ENCODE data around the gene GJD3. TPM values are rescaled to one million over a fixed set of nuclear protein-coding genes. Genes with fewer than 3 reads are reported as not detected.

GJD3 gene
- total and polyA plus RNA-seq, 9 of the 15 experiments (the other 6 are each of a cell fraction or from before 2014, with no cell fraction given) = 0.17 to 0.38 TPM; not detected in 7

DNA sequence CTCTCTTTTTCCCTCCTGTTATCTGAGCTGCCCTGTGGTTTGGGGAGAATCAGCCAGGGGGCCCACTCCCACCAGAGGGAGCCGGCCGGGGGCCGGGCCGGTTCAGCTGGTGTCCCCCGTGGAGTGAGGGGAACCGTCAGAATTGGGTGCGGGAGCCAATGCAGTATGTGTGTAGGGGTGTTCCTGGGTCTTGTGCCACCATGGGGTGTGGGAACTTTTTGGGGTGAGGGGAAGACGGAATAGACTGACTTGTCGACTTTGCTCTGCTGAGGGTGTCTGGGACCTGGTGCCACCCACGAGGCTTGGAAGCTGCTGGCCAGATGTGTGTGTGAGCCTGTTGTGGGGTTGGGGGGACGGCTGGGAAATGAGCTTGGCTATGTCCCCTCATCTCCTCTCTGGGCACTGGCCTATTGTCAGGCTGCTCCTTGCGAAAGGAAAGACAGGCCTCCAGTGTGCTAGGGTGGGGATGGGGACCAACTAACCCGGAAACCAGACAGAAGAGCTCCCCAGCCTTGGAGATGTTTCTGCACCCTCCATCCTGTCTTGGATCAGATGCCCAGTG lies 45.6 kb downstream of the GJD3 start:
- 6% methylated on average over 11 of the region's 13 CpGs for WGBS (ENCODE audit: insufficient coverage, low coverage, missing lambda C conversion rate)
- Histone ChIP-seq H2AFZ (ENCODE audit: low read depth, low read length) (peak overlapping the region; percentile 75), H3K9me3 (replicated peaks; ENCODE audit: control insufficient read depth, insufficient read depth, low read depth, low read length) (no peaks in the 10 kb centered on the region), H3K79me2 (ENCODE audit: control insufficient read depth, insufficient read depth, low read length) (peaks cover 59% of the 10 kb centered on the region), H4K20me1 (replicated peaks; ENCODE audit: control insufficient read depth, insufficient read depth, low read length) (peaks cover 3% of the 10 kb centered on the region; the same call in 1 of the 2 replicates), H3K4me2 (ENCODE audit: insufficient read depth, low read length) (peak overlapping the region; percentile 85), H3K36me3 (ENCODE audit: control insufficient read depth, insufficient read depth, low read length) (no peaks in the 10 kb centered on the region), H3K27ac (ENCODE audit: extremely low read depth, low read depth, low read length) (peak overlapping the region; percentile 77; the same call in 2 of the 3 replicates), H3K27me3 (ENCODE audit: control insufficient read depth in 2 of 2, insufficient read depth in 2 of 2, low read length in 2 of 2) (no peaks in the 10 kb centered on the region), H3K9ac (ENCODE audit: insufficient read depth in 1 of 2, low read depth in 2 of 2, low read length in 2 of 2) (peak overlapping the region; percentile 79 to 96), H3K4me3 (peak overlapping the region; percentile 79), H3K9me1 (ENCODE audit: control insufficient read depth, insufficient read depth, low read length) (peaks cover 6% of the 10 kb centered on the region), H3K4me1 (replicated peaks in 1 of 2; ENCODE audit: control insufficient read depth in 2 of 2, insufficient read depth in 2 of 2, low read length in 2 of 2) (peaks cover 63 to 89% of the 10 kb centered on the region in 2 experiments)
- DNase-seq (ENCODE audit: extremely low read depth in 1 of 4, low spot score in 3 of 4) (peak in 3 of 4 experiments; percentile 52 to 57 (median 53)), ATAC-seq (peak; percentile 7), FAIRE-seq (peak; percentile 69)
- in situ Hi-C loops (cut with MboI) (no loop called here), intact Hi-C loops (cut with micrococcal nuclease) (no loop called here)
- ChIA-PET POLR2A (interaction anchor here (0.9 to 1.3 kb wide), 3 partner anchors 9 to 27 kb away, joined by 3 to 6 read pairs (median 4); no protein-coding TSS in a partner anchor), CTCF (ENCODE audit: low intra/inter-chr PET ratio) (interaction anchor here (0.6 kb wide), 1 partner anchor 313 kb away, joined by 3 read pairs; no protein-coding TSS in a partner anchor)
- BruUV-seq (replicated peaks) = TSS peak; percentile 54
- TF ChIP-seq NRF1 (conservative IDR thresholded peaks at IDR 0.05 in 1 of 2, IDR thresholded peaks at IDR 0.05 in 1 of 2) (peak in 1 of 2 experiments; percentile 31; a peak in 1 of 4 replicates), ATF2 (CRISPR knock-in tag; IDR thresholded peaks at IDR 0.05) (no peak), ARID1B (IDR thresholded peaks at IDR 0.05) (peak; percentile 15; the same call in 1 of the 2 replicates), FOXA3 (CRISPR knock-in tag; conservative IDR thresholded peaks at IDR 0.05 in 1 of 2, IDR thresholded peaks at IDR 0.05 in 1 of 2) (no peak), CCAR2 (IDR thresholded peaks at IDR 0.05; ENCODE audit: low read depth, low read length) (no peak), CTCFL (IDR thresholded peaks at IDR 0.05; ENCODE audit: borderline replicate concordance, insufficient read depth, low read depth, low read length, poor library complexity, severe bottlenecking) (peak; percentile 5), ZBTB7A (IDR thresholded peaks at IDR 0.05; ENCODE audit: borderline replicate concordance, control insufficient read depth, low read depth, low read length) (peak; percentile 89; the same call in 1 of the 2 replicates), KDM5B (IDR thresholded peaks at IDR 0.05; ENCODE audit: insufficient replicate concordance, low read depth, low read length) (peak; percentile 4), ATF7 (IDR thresholded peaks at IDR 0.05) (no peak), JUND (IDR thresholded peaks at IDR 0.05; ENCODE audit: borderline replicate concordance, low read depth, low read length) (no peak), JUND (tag; IDR thresholded peaks at IDR 0.05; ENCODE audit: borderline replicate concordance, low read depth, low read length) (no peak), RAD21 (CRISPR knock-in tag; conservative IDR thresholded peaks at IDR 0.05 in 1 of 2, IDR thresholded peaks at IDR 0.05 in 1 of 2) (peak in 1 of 2 experiments; percentile 27; a peak in 2 of 4 replicates), NFYB (IDR thresholded peaks at IDR 0.05; ENCODE audit: extremely low read depth, insufficient read length) (no peak)
- TF ChIP-seq, protein P1, sequence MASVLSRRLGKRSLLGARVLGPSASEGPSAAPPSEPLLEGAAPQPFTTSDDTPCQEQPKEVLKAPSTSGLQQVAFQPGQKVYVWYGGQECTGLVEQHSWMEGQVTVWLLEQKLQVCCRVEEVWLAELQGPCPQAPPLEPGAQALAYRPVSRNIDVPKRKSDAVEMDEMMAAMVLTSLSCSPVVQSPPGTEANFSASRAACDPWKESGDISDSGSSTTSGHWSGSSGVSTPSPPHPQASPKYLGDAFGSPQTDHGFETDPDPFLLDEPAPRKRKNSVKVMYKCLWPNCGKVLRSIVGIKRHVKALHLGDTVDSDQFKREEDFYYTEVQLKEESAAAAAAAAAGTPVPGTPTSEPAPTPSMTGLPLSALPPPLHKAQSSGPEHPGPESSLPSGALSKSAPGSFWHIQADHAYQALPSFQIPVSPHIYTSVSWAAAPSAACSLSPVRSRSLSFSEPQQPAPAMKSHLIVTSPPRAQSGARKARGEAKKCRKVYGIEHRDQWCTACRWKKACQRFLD (CRISPR knock-in tag; IDR thresholded peaks at IDR 0.05) = no peak

Data from K562 (cell line).